Gastroesophageal sphincter (tissue), 4 donors: ENCODE data around the gene DCUN1D1. TPM values are rescaled to one million over a fixed set of nuclear protein-coding genes. Genes with fewer than 3 reads are reported as not detected.
"Not testable (repeated sequence)": the region's sequence is repeated elsewhere in the genome, so short reads cannot be mapped to it uniquely, and the experiment has no call there.

Experiments
- ATAC-seq: fragments of 150-250 bp; one replicate; pipeline ENCODE4 v1.9.1; 2016; ENCODE audit warnings: mild to moderate bottlenecking, moderate library complexity
- H3K27ac ChIP-seq, 4 donors: fragments of 200-600 bp; sonication (generic) in 3 of 4; 1 replicate in 3 of 4; 2 replicates in 1 of 4; pipeline ENCODE4 v1.5.1; 2016 to 2019
- H3K27me3 ChIP-seq: fragments of 200-600 bp; sonication (generic); one replicate; pipeline ENCODE4 v1.5.1; 2019
- H3K36me3 ChIP-seq, 2 donors: fragments of 200-600 bp; sonication (generic); one replicate each; pipeline ENCODE4 v1.5.1; 2019; ENCODE audit warnings: control low read depth in 1 of 2
- H3K4me1 ChIP-seq, 3 donors: fragments of 200-600 bp; sonication (generic); 1 replicate in 2 of 3; 2 replicates in 1 of 3; pipeline ENCODE4 v1.5.1; 2016 to 2019; ENCODE audit warnings: control low read depth in 2 of 3
- H3K4me3 ChIP-seq, 2 donors: fragments of 200-600 bp; sonication (generic); one replicate each; pipeline ENCODE4 v1.5.1; 2019; ENCODE audit warnings: mild to moderate bottlenecking in 1 of 2, moderate library complexity in 1 of 2
- H3K9me3 ChIP-seq, 3 donors: fragments of 200-600 bp; sonication (generic); one replicate each; pipeline ENCODE4 v1.5.1; 2017 to 2019; ENCODE audit warnings: control low read depth in 2 of 3
- CTCF ChIP-seq, 4 experiments: fragments of 200-600 bp in 2 of 4; fragments of 450-650 bp in 2 of 4; sonication (generic) in 1 of 4; IDR thresholded peaks; one replicate each; pipeline ENCODE4 v1.5.1; 2017 to 2019; ENCODE audit warnings: antibody characterized with exemption in 4 of 4, mild to moderate bottlenecking in 2 of 4, moderate library complexity in 2 of 4
- EP300 ChIP-seq: sonication (generic); formaldehyde crosslinking; IDR thresholded peaks from one replicate; pipeline ENCODE4 v1.6.1; 2017; ENCODE audit warnings: antibody characterized with exemption, mild to moderate bottlenecking
- POLR2A ChIP-seq, 2 donors: fragments of 450-650 bp; IDR thresholded peaks; one replicate each; pipeline ENCODE4 v1.6.1; 2017; ENCODE audit warnings: antibody characterized with exemption in 2 of 2, mild to moderate bottlenecking in 2 of 2, moderate library complexity in 1 of 2
- POLR2AphosphoS5 ChIP-seq: sonication (generic); formaldehyde crosslinking; IDR thresholded peaks from one replicate; pipeline ENCODE4 v1.6.1; 2017; ENCODE audit warnings: antibody characterized with exemption
- WGBS, 2 donors: methylation state at CpG; one replicate each; pipeline ENCODE4 v1.1.5; 2018; ENCODE audit warnings: low coverage in 1 of 2; 5-methylcytosine and 5-hydroxymethylcytosine counted together
- total RNA-seq, 4 donors: library from RNA; depleted of rRNA; stranded (reverse); fragments of >200 nt; gene quantifications; one replicate each; pipeline ENCODE4 v1.1.0, GENCODE V29; 2016

Gene DCUN1D1
- total RNA-seq, 4 donors from 2014 or later: 35.6 to 48.3 (median 42.8) TPM

DNA sequence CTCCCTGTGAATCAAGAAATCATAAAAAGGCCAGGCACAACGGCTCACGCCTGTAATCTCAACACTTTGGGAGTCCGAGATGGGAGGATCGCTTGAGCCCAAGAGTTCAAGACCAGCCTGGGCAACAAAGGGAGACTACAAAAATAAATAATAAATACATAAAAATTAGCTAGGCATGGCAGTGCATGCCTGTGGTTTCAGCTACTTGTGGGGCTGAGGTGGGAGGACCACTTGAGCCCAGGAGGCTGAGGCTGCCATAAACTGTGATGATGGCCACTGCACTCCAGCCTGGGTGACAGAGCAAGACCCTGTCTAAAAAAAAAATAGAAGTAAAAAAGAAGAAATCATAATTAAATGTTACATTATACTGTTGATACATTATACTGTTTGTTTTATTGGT, 28.0 kb upstream of the DCUN1D1 start:
- TF ChIP-seq CTCF (IDR thresholded peaks at IDR 0.05) (no peak), EP300 (no peak), POLR2A (IDR thresholded peaks at IDR 0.05) (no peak), POLR2AphosphoS5 (no peak)
- ATAC-seq: no peak

GRCh38 chr3:183006396-183007002, 26.2 kb upstream of the DCUN1D1 start:
- Histone ChIP-seq H3K4me1 (peaks cover 0 to 9% (median 0%) of the 10 kb centered on the region in 3 donors), H3K9me3 (no peaks in the 10 kb centered on the region), H3K4me3 (no peak overlapping the region), H3K36me3 (peaks cover 0 to 9% of the 10 kb centered on the region in 2 donors), H3K27me3 (no peaks in the 10 kb centered on the region), H3K27ac (no peak overlapping the region)
- ATAC-seq: no peak
- no peak for TF ChIP-seq POLR2A (IDR thresholded peaks at IDR 0.05)
- TF ChIP-seq EP300: no peak
- no peak for TF ChIP-seq CTCF (IDR thresholded peaks at IDR 0.05)
- TF ChIP-seq POLR2AphosphoS5: no peak
- 91 to 98% methylated on average over 6 to 8 of the region's 10 CpGs for WGBS, 2 donors

More for the DNA sequence above, 28.0 kb upstream of the DCUN1D1 start:
- H3K9me3 ChIP-seq: no peaks in the 10 kb centered on the region
- peaks cover 0 to 9% (median 0%) of the 10 kb centered on the region in 3 donors for H3K4me1 ChIP-seq
- 92% methylated on average over 4 of the region's 4 CpGs for WGBS, 2 donors
- no peak overlapping the region for H3K4me3 ChIP-seq
- H3K27ac ChIP-seq: no peak overlapping the region
- H3K36me3 ChIP-seq: peaks cover 0 to 20% of the 10 kb centered on the region in 2 donors
- no peaks in the 10 kb centered on the region for H3K27me3 ChIP-seq

GRCh38 chr3:182999767-183000166, 19.4 kb upstream of the DCUN1D1 start:
- no peaks in the 10 kb centered on the region for H3K27me3 ChIP-seq
- ATAC-seq: no peak
- WGBS, 2 donors: no CpG with 5 or more reads among the region's 1 CpG
- no peak overlapping the region for H3K4me3 ChIP-seq
- H3K4me1 ChIP-seq: no peaks in the 10 kb centered on the region
- peaks cover 0 to 5% (median 0%) of the 10 kb centered on the region in 3 donors for H3K9me3 ChIP-seq
- H3K27ac ChIP-seq: no peak overlapping the region
- no peaks in the 10 kb centered on the region for H3K36me3 ChIP-seq
- TF ChIP-seq CTCF (IDR thresholded peaks at IDR 0.05) (no peak), POLR2A (IDR thresholded peaks at IDR 0.05) (no peak)

GRCh38 chr3:182993486-182994201, 13.3 kb upstream of the DCUN1D1 start:
- 93 to 96% methylated on average over 4 of the region's 4 CpGs for WGBS, 2 donors
- H3K4me3 ChIP-seq, H3K36me3 ChIP-seq, H3K27me3 ChIP-seq, ATAC-seq, H3K4me1 ChIP-seq, H3K27ac ChIP-seq, H3K9me3 ChIP-seq: not testable (repeated sequence)

DNA sequence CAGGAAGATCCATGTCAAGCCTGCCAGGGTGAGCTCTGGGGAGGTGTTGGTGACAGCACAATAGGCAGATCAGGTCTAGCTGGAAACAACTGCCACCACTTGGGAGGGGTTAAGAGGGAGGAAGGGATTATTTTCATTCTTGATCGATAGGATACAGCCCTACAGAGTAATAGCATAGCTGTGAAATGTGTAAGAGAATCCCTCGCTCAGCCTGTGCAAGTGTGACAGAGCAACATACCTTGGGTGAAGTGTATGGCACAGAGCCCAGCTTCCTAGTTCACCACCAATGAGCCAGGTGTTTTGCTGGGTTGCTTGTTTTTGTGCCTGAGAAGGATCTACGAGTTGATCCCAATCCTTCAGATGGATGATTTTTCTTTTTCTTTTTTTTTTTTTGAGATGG, 9.2 kb upstream of the DCUN1D1 start:
- Histone ChIP-seq H3K9me3 (peaks cover 0 to 3% (median 0%) of the 10 kb centered on the region in 3 donors), H3K27me3 (no peaks in the 10 kb centered on the region), H3K36me3 (no peaks in the 10 kb centered on the region), H3K27ac (no peak overlapping the region), H3K4me1 (no peaks in the 10 kb centered on the region), H3K4me3 (no peak overlapping the region)
- no peak for ATAC-seq
- 70 to 75% methylated on average over 2 to 3 of the region's 3 CpGs for WGBS, 2 donors
- TF ChIP-seq POLR2A (IDR thresholded peaks at IDR 0.05) (no peak), CTCF (IDR thresholded peaks at IDR 0.05) (no peak), POLR2AphosphoS5 (no peak), EP300 (no peak)
